T47D (cell line): ENCODE results near the gene IFFO2.

ENCODE experiments used
- DNase-seq, 2 experiments: peaks; one replicate each; pipeline versions ENCODE4 v3.0.0 to v3.0.0-alpha.2; 2011 to 2012; ENCODE audit warnings: low read depth in 1 of 2, low spot score in 1 of 2
- JUND ChIP-seq: IDR thresholded peaks from 2 replicates; pipeline ENCODE4 v1.6.1; 2012; ENCODE audit warnings: low read depth
- in situ Hi-C: cut with HindIII; loops from 2 replicates; pipeline ENCODE4 v1.10.0; 2016; ENCODE audit warnings: low sequenced_read_pairs, low pct_unique_long_range_greater_than_20kb

IFFO2 gene

DNA sequence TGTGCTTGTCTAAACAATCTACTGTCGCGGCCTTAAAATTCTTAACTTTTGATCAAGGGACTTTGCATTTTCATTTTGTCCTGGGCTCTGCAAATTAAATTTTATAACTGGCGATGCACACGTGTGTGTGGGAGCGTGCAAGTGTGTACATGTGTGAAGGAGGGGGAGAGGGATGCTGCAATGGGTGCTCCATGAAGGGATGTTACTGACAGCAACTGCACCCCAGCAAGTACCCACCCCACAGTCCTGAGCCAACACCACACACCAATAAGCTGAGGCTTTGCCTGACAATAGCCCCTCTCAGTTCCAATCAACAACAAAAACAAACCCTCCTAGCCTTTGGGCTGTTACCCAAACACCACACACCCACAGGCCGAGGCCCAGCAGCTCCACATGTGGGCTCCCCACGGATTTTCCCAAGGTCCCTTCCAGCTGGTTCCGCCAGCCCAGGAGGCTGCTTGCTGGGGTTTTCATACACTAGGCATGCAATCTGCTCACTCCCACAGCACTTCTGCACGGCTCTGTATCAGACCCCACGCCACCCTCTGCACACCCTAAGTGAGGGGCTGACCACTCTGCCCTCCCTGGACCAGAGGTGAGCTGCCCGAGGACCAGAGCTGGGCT is 32.8 kb upstream of the IFFO2 start:
- no peak for TF ChIP-seq JUND
- DNase-seq: no peak
- in situ Hi-C loops: no loop called here

DNA sequence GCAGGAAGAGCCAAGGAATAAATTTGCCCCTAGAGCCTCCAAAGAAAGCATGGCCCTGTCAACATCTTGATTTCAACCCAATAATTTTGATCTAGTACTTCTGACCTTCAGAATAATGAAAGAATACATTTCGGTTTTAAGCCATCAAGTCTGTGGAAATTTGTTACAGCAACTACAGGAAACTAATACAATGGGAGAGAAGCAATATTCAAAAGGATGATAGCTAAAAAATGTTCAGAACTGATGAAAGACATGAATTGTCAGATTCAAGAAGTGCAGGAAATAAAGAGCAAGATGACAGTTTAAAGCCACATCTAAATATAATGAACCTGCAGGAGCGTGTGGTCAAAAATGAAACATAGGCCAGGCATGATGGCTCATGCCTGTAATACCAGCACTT is 24.8 kb upstream of the IFFO2 start:
- no peak for DNase-seq
- in situ Hi-C loops: no loop called here
- TF ChIP-seq JUND: no peak

DNA sequence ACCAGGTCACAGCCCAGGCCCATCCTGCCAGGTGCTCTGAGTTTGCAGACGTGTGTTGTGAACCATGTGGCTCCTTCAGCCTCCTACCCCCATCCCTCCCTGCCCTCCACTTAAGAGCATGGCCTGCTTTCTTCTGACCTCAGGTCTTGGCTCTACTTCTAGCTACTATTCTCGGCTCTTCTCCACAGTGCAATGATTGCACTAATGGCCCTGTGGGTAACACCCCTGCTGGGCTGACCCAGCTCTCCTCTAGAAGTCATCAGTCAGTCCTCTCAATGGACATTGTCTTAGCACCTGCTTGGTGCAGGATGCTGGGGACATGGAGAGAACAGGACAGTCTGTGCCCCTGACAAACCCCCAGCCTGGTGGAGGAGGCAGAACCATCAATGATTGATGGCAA is 22.2 kb upstream of the IFFO2 start:
- TF ChIP-seq JUND: no peak
- DNase-seq: no peak
- in situ Hi-C loops: no loop called here

DNA sequence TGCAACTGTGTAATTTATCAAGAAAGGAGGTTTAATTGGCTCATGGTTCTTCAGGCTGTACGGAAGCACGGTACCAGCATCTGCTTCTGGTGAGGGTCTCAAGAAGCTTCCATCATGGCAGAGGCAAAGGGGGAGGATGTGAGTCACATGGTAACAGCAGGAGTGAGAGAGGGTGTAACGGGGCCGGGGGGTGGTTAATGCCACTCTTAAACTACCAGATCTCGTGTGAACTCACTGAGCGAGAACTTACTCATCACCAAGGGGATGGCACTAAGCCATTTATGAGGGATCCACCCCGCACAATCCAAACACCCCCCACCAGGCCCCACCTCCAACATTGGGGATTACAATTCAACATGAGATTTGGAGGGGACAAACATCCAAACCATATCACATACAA is 21.0 kb upstream of the IFFO2 start:
- in situ Hi-C loops: no loop called here
- DNase-seq: no peak
- TF ChIP-seq JUND: no peak

DNA sequence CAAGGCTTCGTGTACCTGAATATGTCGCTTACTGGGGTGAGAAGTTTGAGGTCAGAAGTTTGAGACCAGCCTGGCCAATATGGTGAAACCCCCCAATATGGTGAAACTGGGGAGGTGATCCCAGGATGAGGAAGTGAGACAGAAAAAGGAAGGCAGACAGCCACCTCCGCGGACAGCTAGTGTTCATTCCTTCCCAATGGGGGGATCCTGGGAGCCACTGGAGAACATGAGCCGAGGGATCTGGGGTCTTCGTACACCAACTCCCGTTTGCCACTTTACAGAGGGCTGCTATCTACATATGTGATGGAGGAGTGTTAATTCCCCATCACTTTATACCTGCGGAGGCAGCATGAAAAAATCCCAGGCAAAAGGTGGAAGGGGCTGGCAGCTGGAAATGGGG is 19.6 kb upstream of the IFFO2 start:
- DNase-seq: no peak
- in situ Hi-C loops: no loop called here
- no peak for TF ChIP-seq JUND

DNA sequence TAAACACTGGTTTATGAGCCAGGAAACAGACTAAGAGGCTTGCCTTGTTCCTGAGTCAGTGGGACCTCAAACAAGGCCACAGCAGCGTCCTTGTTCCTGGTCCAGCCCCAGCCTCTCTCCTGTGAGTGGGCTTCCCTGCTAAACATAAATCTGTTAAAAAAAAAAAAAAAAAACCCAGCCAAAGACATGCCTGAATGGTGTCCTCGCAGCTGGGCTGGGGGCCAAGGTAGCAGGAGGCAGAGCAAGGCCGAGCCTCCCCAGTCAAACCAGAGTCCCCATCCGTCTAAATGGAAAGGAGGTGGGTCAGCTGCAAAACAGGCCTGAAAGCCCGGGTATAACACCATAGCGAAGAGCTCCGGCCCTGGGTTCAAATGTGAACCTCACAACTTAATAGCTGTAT is 18.1 kb upstream of the IFFO2 start:
- TF ChIP-seq JUND: no peak
- in situ Hi-C loops: no loop called here
- no peak for DNase-seq

DNA sequence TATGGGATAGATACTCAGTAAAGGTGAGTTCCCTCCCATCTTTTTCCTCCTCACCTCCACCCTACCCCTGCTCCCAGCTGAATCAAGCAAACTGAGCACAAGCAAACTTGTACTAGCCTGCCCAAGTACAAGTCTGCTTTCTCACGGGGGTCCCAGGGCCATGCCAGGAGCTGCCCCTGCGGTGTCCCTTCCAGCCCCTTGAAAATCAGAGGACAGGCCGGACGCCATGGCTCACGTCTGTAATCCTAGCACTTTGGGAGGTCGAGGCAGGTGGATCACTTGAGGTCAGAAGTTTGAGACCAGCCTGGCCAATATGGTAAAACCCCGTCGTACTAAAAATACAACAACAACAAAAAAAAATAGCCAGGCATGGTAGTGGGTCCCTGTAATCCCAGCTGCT is 17.5 kb upstream of the IFFO2 start:
- no peak for DNase-seq
- in situ Hi-C loops: no loop called here
- TF ChIP-seq JUND: no peak

DNA sequence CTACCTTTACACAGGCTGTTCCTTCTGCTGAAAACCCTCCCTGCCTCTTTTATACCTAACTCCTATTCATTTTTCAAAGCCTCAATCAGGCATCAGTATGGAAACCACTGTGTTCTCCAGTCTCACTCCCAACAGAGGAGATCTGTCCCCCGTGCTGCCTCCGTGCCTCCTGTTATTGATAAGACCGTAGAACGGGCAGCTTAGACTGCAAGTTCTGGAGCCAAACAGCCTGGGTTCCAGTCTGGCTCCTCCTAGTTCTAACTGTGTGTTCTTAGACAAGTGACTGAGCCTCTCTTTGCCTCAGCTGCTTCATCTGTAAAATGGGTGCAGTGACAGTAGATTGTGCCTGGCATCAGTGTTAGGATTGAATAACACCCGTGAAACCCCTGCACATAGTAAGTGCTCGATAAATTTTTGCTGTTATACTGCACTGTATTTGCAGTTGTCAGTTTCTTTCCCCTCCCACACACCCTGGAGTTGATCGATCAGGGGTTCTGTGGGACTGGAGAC is 17.0 kb upstream of the IFFO2 start:
- no peak for DNase-seq
- in situ Hi-C loops: no loop called here
- TF ChIP-seq JUND: no peak

DNA sequence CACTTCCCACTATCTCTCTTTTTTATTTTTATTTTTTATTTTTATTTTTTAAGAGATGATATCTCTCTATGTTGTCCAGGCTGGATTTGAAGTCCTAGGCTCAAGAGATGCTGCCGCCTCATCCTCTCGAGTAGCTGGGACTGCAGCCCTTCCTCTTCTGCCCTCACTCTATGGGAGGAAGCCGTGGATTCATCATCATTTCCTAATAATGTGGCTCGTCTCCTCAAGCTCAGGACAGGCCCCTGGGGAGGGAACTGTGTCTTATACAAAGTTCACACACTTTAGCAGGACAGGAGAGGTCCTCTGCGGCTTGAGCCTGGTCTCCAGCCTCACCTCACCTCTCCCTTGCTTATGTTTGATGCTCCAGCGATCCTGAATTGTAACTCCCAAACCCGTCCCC is 16.5 kb upstream of the IFFO2 start:
- no peak for TF ChIP-seq JUND
- no peak for DNase-seq
- in situ Hi-C loops: no loop called here

DNA sequence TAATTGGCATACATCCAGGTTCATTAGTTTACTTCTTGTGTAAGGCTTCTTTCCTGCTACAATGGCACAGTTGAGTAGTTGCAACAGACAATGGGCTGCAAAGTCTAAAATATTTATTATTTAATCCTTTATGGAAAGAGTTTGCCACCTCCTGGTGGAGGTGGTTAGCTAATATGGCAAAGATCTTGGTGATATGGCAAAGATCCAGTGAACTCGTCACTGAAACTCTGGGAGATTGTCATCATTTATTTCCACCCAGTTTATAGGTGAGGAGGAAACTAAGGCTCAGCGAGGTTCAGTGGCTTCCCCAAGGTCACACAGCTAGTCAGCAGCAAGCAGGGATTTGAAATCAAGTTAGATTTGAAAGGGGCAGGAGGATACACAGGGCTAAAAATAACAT is 16.1 kb upstream of the IFFO2 start:
- no peak for TF ChIP-seq JUND
- peak in 1 of 2 experiments; percentile 37 for DNase-seq
- in situ Hi-C loops: no loop called here

DNA sequence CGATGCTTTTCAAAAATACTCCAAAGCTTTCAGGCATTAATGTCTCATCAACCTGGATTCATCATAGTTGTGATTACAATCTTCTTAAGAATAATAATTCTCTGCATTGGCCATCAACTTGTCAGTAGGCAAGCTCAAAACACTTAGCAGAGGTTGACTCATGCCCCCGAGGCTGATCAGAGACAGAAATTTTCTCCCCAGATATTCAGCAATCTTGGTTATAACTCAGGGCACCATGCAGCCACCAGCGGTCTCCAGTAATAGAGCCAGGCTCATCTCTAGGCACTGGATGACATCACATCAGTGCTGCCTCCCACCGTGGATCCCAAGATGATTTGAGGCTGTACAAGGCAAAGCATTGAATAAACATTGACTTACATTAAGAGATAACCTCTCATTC is 14.3 kb upstream of the IFFO2 start:
- no peak for TF ChIP-seq JUND
- in situ Hi-C loops: no loop called here
- no peak for DNase-seq

DNA sequence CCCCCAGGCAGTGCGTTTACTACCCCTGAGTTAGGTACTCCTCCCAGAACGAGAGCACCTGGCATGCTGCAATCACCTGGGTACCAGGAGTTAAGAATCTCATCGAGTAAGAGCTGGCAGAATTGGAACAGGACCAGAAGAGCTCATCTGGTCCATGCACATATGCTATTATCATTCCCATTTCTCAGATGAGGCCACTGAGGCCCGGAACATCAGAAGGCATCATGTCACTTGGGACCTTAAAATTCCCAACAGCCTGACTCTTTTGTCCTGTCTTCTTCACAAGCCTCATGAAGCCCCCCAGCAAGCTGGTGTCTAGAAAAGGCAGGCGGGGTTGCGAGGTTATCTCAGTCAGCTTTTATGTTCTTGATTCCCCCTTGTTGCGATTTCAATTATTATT is 13.9 kb upstream of the IFFO2 start:
- TF ChIP-seq JUND: no peak

DNA sequence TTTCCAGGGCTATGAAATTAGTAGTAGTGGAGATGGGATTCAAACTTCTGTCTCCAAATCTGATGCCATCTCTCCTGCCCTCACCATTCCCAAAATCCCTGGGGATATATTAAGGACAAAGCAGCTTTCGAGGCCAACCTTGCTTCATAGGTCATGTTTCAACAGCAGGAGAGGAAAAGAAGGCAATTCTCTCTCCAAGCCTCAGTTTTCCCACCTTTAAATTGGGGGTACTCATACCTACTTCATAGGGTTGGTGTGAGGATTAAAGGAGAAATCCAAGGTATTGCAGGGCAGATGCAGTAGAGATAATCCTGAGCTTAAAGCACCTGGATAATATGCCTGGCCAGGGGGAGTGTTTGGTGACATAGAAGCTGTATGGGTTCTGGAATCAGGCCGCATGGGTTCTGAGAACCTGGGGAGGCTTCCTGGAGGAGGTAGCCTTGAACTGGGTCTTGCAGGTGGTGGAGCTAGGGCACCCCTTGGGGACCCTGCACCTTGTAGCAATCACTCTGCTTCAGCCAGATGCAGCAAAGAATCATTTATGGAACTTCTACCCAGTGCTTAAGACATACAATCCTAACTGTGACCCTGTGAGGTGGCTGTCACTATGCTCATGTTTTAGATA is 10.7 kb upstream of the IFFO2 start:
- DNase-seq: no peak
- TF ChIP-seq JUND: no peak
- in situ Hi-C loops: no loop called here

More for the DNA sequence above, 13.9 kb upstream of the IFFO2 start:
- in situ Hi-C loops: no loop called here
- DNase-seq: no peak
